GM23248 (cell line): Measurements from ENCODE around the gene P2RY2. TPM values are rescaled to one million over a fixed set of nuclear protein-coding genes. Genes with fewer than 3 reads are reported as not detected.

Source experiments
- DNase-seq: peaks from one replicate; pipeline ENCODE4 v3.0.0-alpha.2; 2015
- H2AFZ ChIP-seq: fragments of 200-600 bp; sonication (generic); 2 replicates; pipeline ENCODE4 v1.6.1; 2016; ENCODE audit warnings: antibody characterized with exemption
- H3F3A ChIP-seq: fragments of 200-600 bp; sonication (generic); 2 replicates; pipeline ENCODE4 v1.6.1; 2016; ENCODE audit warnings: mild to moderate bottlenecking, antibody characterized with exemption, mixed run types; ENCODE audit not compliant: insufficient read depth
- H3K27ac ChIP-seq: fragments of 200-600 bp; sonication (generic); 2 replicates; pipeline ENCODE4 v1.5.1; 2016; ENCODE audit warnings: mild to moderate bottlenecking
- H3K27me3 ChIP-seq: fragments of 200-600 bp; sonication (generic); replicated peaks from 2 replicates; pipeline ENCODE4 v1.6.1; 2016; ENCODE audit warnings: mild to moderate bottlenecking; ENCODE audit not compliant: insufficient read depth
- H3K36me3 ChIP-seq: fragments of 200-600 bp; sonication (generic); 2 replicates; pipeline ENCODE4 v1.6.1; 2016; ENCODE audit warnings: low read depth, mild to moderate bottlenecking
- H3K4me1 ChIP-seq: fragments of 200-600 bp; sonication (generic); 2 replicates; pipeline ENCODE4 v1.6.1; 2016; ENCODE audit warnings: mild to moderate bottlenecking; ENCODE audit not compliant: insufficient read depth
- H3K4me2 ChIP-seq: fragments of 200-600 bp; sonication (generic); one replicate; pipeline ENCODE4 v1.6.1; 2016; ENCODE audit warnings: mild to moderate bottlenecking; ENCODE audit not compliant: unreplicated experiment
- H3K4me3 ChIP-seq: fragments of 200-600 bp; sonication (generic); 2 replicates; pipeline ENCODE4 v1.5.1; 2016; ENCODE audit warnings: mild to moderate bottlenecking
- H3K79me2 ChIP-seq: fragments of 200-600 bp; sonication (generic); 2 replicates; pipeline ENCODE4 v1.6.1; 2016; ENCODE audit warnings: mild to moderate bottlenecking; ENCODE audit not compliant: insufficient read depth
- H3K9ac ChIP-seq: fragments of 200-600 bp; sonication (generic); 2 replicates; pipeline ENCODE4 v1.6.1; 2016; ENCODE audit warnings: mild to moderate bottlenecking
- H3K9me2 ChIP-seq: fragments of 200-600 bp; sonication (generic); 2 replicates; pipeline ENCODE4 v1.6.1; 2016; ENCODE audit warnings: mixed run types, mild to moderate bottlenecking, moderate library complexity; ENCODE audit not compliant: insufficient read depth
- H3K9me3 ChIP-seq: fragments of 200-600 bp; sonication (generic); one replicate; pipeline ENCODE4 v1.6.1; 2017; ENCODE audit warnings: low read depth
- H4K20me1 ChIP-seq: fragments of 200-600 bp; sonication (generic); 2 replicates; pipeline ENCODE4 v1.6.0; 2016; ENCODE audit not compliant: insufficient read depth
- EZH2 ChIP-seq: fragments of 200-600 bp; sonication (generic); IDR thresholded peaks from 2 replicates; pipeline ENCODE4 v1.6.1; 2018; ENCODE audit warnings: antibody characterized with exemption, mild to moderate bottlenecking; ENCODE audit not compliant: insufficient read depth, poor library complexity, severe bottlenecking
- EZH2phosphoT487 ChIP-seq: fragments of 200-600 bp; sonication (generic); IDR thresholded peaks from 2 replicates; pipeline ENCODE4 v1.6.1; 2018; ENCODE audit warnings: antibody characterized with exemption, moderate library complexity, mild to moderate bottlenecking, low read depth; ENCODE audit not compliant: insufficient read depth
- WGBS, 2 experiments: methylation state at CpG; one replicate each; pipeline ENCODE4 v1.1.6; 2015 to 2017; ENCODE audit warnings: low lambda C conversion rate in 2 of 2, low coverage in 1 of 2; ENCODE audit errors: missing lambda C conversion rate in 2 of 2; 5-methylcytosine and 5-hydroxymethylcytosine counted together
- in situ Hi-C: fragments of 300-500 bp; cut with MboI; formaldehyde crosslinking; loops from 2 replicates; pipeline ENCODE4 v1.15.0; 2020
- polyA plus RNA-seq: library from polyadenylated mRNA; unstranded; fragments of >200 nt; fragmentation: Nextera tagmentation; extraction: Ambion mirVana; gene quantifications from 2 replicates; pipeline ENCODE4 v1.2.1, GENCODE V29; 2016
- total RNA-seq: library from RNA; depleted of rRNA; stranded (reverse); fragments of >200 nt; shearing (Covaris generic); gene quantifications from 2 replicates; pipeline ENCODE4 v1.2.3, GENCODE V29; 2014

P2RY2 gene
- total and polyA plus RNA-seq, 2 experiments from 2014 or later: not detected

- Histone ChIP-seq H3K4me2 (no peak overlapping the region), H3F3A (no peaks in the 10 kb centered on the region), H3K4me3 (no peak overlapping the region), H3K9me3 (no peaks in the 10 kb centered on the region), H3K9me2 (no peaks in the 10 kb centered on the region), H3K27ac (no peak overlapping the region), H3K36me3 (no peaks in the 10 kb centered on the region), H4K20me1 (no peaks in the 10 kb centered on the region), H3K27me3 (peaks cover 12% of the 10 kb centered on the region), H3K4me1 (no peaks in the 10 kb centered on the region; the same call in 1 of the 2 replicates), H2AFZ (no peak overlapping the region), H3K79me2 (no peaks in the 10 kb centered on the region), H3K9ac (no peak overlapping the region)
- no peak for DNase-seq
- in situ Hi-C loops: no loop called here
- TF ChIP-seq EZH2phosphoT487: no peak
- no peak for TF ChIP-seq EZH2
- 57% methylated on average over 4 to 5 of the region's 5 CpGs for WGBS, 2 experiments
Observed at GRCh38 chr11:73215191-73216134, 2.6 kb upstream of the P2RY2 start.

- no peaks in the 10 kb centered on the region for H3K9me2 ChIP-seq
- no peak overlapping the region for H3K4me2 ChIP-seq
- H3K9ac ChIP-seq: no peak overlapping the region
- no peaks in the 10 kb centered on the region for H3F3A ChIP-seq
- H2AFZ ChIP-seq: no peak overlapping the region
- no peak for DNase-seq
- no peak overlapping the region for H3K27ac ChIP-seq
- no peaks in the 10 kb centered on the region for H3K9me3 ChIP-seq
- H3K27me3 ChIP-seq: peaks cover 14% of the 10 kb centered on the region
- no peaks in the 10 kb centered on the region for H4K20me1 ChIP-seq
- WGBS, 2 experiments: 82 to 93% methylated on average over 2 of the region's 2 CpGs
- in situ Hi-C loops: no loop called here
- no peaks in the 10 kb centered on the region for H3K36me3 ChIP-seq
- H3K79me2 ChIP-seq: no peaks in the 10 kb centered on the region
- H3K4me1 ChIP-seq: no peaks in the 10 kb centered on the region; the same call in 1 of the 2 replicates
- TF ChIP-seq EZH2 (no peak), EZH2phosphoT487 (no peak)
- no peak overlapping the region for H3K4me3 ChIP-seq
Observed at GRCh38 chr11:73216465-73216864, 1.6 kb upstream of the P2RY2 start.

DNA sequence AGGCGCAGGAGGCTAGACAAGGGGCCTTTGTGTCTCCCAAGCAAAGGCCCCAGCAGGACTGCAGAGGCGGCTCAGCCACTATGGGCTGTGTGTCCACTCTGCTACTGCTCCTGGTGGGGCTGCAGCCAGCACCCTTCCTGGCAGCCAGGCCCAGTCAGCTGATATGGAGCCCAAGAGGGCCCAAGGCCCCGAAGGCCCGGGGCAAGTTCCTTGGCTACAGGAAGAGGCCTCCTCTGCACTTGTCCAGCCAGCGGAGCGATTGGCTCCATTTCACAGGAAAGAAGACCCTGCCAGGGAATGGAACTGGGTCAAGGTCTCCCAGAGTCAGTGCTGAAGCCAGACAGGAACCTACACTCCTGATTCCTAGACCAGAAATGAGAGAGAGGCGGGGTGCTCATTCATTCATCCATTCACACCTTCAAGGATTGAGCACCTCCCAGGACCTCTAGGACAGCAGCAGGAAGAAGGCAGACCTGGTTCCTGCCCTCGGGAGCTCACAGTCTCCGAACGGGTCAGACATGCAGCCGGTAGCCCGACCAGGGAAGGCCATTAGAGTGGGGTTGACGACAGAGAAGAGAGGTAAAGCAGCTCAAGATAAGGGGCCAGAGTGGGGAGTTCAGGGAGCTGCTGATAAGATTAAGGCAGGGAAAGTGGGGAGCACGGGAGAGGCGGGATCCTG is 811 bp upstream of the P2RY2 start:
- H3K9me3 ChIP-seq: no peaks in the 10 kb centered on the region
- peaks cover 14% of the 10 kb centered on the region for H3K27me3 ChIP-seq
- H3K36me3 ChIP-seq: no peaks in the 10 kb centered on the region
- no peak overlapping the region for H3K9ac ChIP-seq
- 88 to 93% methylated on average over 15 of the region's 15 CpGs for WGBS, 2 experiments
- in situ Hi-C loops: no loop called here
- H3K79me2 ChIP-seq: no peaks in the 10 kb centered on the region
- no peaks in the 10 kb centered on the region for H3K9me2 ChIP-seq
- no peak overlapping the region for H3K4me2 ChIP-seq
- no peak overlapping the region for H2AFZ ChIP-seq
- no peaks in the 10 kb centered on the region; the same call in 1 of the 2 replicates for H3K4me1 ChIP-seq
- no peaks in the 10 kb centered on the region for H4K20me1 ChIP-seq
- no peak overlapping the region; the same call in 1 of the 2 replicates for H3K4me3 ChIP-seq
- DNase-seq: no peak
- no peak overlapping the region for H3K27ac ChIP-seq
- no peak for TF ChIP-seq EZH2
- TF ChIP-seq EZH2phosphoT487: no peak
- no peaks in the 10 kb centered on the region for H3F3A ChIP-seq

DNA sequence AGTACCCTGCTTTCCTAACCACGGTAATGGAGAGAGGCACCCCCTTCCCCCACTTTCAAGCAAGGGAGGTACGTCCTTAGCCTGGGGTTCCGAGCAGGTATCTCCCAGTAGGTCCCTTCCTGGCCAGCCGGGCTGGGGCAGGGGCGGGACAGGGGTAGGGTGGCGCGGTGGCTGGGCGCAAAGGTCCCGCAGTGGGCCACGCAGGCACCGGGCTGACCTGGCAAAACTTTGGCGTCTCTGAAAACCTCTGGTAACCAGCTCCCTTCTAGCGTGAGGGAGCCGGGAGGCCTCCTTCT is 323 bp upstream of the P2RY2 start:
- Histone ChIP-seq H3K9me3 (no peaks in the 10 kb centered on the region), H3K4me3 (peak overlapping the region; percentile 77), H3K79me2 (no peaks in the 10 kb centered on the region), H3K4me2 (peak overlapping the region; percentile 62), H3K27me3 (peaks cover 14% of the 10 kb centered on the region), H3K36me3 (no peaks in the 10 kb centered on the region), H3K27ac (no peak overlapping the region), H3F3A (no peaks in the 10 kb centered on the region), H3K9ac (no peak overlapping the region), H3K9me2 (no peaks in the 10 kb centered on the region), H2AFZ (peak overlapping the region; percentile 80), H4K20me1 (no peaks in the 10 kb centered on the region), H3K4me1 (no peaks in the 10 kb centered on the region; the same call in 1 of the 2 replicates)
- TF ChIP-seq EZH2 (no peak), EZH2phosphoT487 (no peak)
- 55 to 70% methylated on average over 9 to 14 of the region's 14 CpGs for whole genome bisulfite sequencing, 2 experiments
- in situ Hi-C loops: no loop called here
- DNase-seq: no peak
